IMR-90 (cell line): ENCODE results near the gene ISOC2.

Experiments used
- BHLHE40 ChIP-seq: fragments of 150-350 bp; IDR thresholded peaks from 2 replicates; pipeline ENCODE4 v1.6.1; 2016; ENCODE audit warnings: mild to moderate bottlenecking, low read depth, low read length
- MAFK ChIP-seq: IDR thresholded peaks from 2 replicates; pipeline ENCODE4 v1.6.1; 2012; ENCODE audit warnings: low read depth, low read length, improper control_type of control experiment
- NFE2L2 ChIP-seq: fragments of 150-350 bp; IDR thresholded peaks from 2 replicates; pipeline ENCODE4 v1.6.1; 2016; ENCODE audit warnings: low read depth, mild to moderate bottlenecking, low read length
- POLR2A ChIP-seq: IDR thresholded peaks from 2 replicates; pipeline ENCODE4 v1.6.1; 2012; ENCODE audit warnings: mild to moderate bottlenecking, low read depth, low read length
- RAD21 ChIP-seq: IDR thresholded peaks from 2 replicates; pipeline ENCODE4 v1.6.1; 2012; ENCODE audit warnings: low read length, improper control_type of control experiment
- RCOR1 ChIP-seq: IDR thresholded peaks from 2 replicates; pipeline ENCODE4 v1.6.1; 2012; ENCODE audit warnings: mild to moderate bottlenecking, low read length, improper control_type of control experiment; ENCODE audit not compliant: insufficient replicate concordance
- TF ChIP-seq, protein P1 (sequence below): conservative IDR thresholded peaks from 2 replicates; pipeline ENCODE4 v1.5.1; 2012; ENCODE audit warnings: mild to moderate bottlenecking, low read depth, low read length, improper control_type of control experiment
- TF ChIP-seq, protein P2 (sequence below): fragments of 150-350 bp; IDR thresholded peaks from 2 replicates; pipeline ENCODE4 v1.6.1; 2017; ENCODE audit warnings: mild to moderate bottlenecking, antibody characterized with exemption, low read length, low read depth

DNA sequence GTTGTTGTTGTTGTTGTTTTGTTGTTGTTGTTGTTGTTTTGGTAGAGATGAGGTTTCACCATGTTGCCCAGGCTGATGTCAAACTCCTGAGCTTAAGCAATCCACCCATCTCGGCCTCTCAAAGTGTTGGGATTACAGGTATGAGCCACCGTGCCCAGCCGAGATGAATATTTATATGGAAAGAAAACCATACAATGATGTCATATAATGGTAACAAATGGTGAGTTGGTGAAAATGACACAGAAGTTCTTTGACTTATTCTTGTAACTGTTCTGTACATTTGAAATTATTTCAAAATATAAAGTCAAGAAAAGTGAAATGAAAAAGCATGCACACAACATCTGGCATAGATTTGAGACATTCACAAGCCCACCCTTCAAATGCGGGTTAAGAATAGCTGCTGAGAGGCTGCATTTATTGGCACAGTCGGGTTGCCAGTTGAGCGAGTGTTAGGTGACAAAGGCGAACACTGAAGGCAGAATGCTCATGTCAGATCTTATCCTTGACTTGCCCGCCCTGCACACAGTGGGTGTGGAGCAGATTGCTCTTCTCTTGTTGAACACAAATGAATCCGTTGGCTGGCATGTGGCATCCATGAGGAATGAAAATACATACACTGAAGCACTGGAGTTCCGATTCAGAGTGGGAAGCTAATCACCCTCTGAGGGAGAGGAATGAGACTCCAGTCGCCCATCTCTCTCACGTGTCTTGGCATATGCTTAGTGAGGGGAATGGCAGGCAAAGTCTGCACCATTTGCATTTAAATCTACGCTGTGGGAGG, 38.0 kb downstream of the ISOC2 start:
- TF ChIP-seq, protein P1, sequence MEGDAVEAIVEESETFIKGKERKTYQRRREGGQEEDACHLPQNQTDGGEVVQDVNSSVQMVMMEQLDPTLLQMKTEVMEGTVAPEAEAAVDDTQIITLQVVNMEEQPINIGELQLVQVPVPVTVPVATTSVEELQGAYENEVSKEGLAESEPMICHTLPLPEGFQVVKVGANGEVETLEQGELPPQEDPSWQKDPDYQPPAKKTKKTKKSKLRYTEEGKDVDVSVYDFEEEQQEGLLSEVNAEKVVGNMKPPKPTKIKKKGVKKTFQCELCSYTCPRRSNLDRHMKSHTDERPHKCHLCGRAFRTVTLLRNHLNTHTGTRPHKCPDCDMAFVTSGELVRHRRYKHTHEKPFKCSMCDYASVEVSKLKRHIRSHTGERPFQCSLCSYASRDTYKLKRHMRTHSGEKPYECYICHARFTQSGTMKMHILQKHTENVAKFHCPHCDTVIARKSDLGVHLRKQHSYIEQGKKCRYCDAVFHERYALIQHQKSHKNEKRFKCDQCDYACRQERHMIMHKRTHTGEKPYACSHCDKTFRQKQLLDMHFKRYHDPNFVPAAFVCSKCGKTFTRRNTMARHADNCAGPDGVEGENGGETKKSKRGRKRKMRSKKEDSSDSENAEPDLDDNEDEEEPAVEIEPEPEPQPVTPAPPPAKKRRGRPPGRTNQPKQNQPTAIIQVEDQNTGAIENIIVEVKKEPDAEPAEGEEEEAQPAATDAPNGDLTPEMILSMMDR, result no peak
- TF ChIP-seq NFE2L2 (no peak), MAFK (no peak), RAD21 (no peak), POLR2A (no peak), BHLHE40 (no peak), RCOR1 (no peak)
- TF ChIP-seq, protein P2, sequence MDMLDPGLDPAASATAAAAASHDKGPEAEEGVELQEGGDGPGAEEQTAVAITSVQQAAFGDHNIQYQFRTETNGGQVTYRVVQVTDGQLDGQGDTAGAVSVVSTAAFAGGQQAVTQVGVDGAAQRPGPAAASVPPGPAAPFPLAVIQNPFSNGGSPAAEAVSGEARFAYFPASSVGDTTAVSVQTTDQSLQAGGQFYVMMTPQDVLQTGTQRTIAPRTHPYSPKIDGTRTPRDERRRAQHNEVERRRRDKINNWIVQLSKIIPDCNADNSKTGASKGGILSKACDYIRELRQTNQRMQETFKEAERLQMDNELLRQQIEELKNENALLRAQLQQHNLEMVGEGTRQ, result no peak
